NK-92 (cell line): Measurements from ENCODE around the gene FAT2.

Experiments
- DNase-seq: peaks from one replicate; lab custom pipeline; 2025; ENCODE audit not compliant: unreplicated experiment; lab: John Stamatoyannopoulos, UW

Gene FAT2

DNA sequence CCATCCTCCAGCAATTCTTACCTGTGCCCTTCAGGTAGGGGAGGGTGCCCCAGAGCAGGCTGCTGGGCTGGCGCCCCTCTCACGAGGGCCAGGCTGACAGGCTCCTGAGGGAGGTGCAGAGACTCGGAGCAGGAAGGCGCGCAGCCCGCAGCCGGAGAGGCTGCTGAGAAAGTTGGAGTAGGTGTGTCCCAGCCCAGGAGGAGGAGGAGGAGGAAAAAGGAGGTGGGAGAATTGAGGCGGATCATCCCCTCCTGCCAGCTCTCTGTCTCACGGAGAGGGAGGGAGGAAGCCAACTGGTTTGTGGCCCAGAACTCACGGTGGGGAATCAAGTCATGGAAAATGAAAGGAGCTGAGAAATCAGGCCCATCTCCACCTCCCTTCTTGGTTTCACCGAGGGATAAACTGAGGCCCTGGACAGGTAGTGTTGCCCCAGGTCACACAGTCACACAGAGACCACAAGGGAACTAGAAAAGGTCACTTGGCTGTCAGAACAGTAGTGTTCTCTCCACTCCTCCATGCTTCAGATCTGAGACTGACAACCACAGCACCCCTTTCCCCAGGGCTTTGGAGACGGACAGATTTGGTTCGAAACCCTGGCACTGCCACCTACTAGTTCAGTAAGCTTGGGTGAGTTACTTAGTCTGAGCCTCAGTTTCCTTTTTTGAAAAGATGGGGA, at the start of gene FAT2:
Gene FAT2 (minus strand): TSS at position 188 of the 676 bp plus-strand sequence. CDS start 22,400 bp downstream, outside the sequence.
- DNase-seq = no peak

GRCh38 chr5:151638619-151639018, 47.5 kb upstream of the FAT2 start:
- DNase-seq = no peak

- no peak for DNase-seq
These were observed 46.5 kb upstream of the FAT2 start for GRCh38 chr5:151637676-151638075.

- no peak for DNase-seq
These were observed 42.8 kb upstream of the FAT2 start for GRCh38 chr5:151633892-151634291.

DNA sequence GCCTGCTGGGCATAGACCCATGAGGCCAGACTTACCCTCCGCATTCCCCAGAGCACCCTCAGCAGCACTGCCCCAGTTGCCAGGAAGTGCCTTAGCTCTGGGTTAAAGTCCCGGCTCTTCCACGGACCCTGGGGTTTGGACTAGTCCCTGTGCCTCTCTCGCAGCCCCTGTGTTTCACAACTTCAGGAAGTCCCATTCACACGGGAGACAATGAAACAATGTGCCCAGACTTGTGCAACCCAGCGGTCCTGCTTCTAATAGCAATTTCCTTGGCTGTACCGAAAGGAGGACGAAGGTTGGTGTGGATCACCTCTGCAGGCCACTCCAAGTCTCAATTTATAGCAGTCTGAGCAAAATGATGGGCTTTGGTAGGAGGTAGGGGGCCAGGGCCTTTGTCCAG, 41.8 kb upstream of the FAT2 start:
- no peak for DNase-seq

- no peak for DNase-seq
These were observed 41.4 kb upstream of the FAT2 start for GRCh38 chr5:151632524-151632923.

DNA sequence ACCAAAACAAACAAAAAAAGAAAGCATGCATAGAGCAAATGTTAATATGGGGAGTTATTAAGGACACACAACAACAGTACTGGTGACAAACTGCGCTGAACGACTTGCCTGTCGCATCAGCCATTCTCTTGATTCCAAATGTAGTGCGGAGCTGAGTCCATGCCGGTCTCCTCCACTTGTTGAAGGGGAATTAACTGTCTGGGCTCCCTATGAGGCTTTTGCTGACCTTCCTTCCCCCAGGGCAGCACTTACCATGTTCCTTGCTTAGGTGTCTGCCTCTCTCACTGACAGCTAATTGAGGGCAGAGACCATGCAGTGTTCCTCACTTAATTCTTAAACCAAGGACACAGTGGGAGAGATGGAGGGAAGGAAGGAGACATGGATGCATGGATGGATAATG, 40.8 kb upstream of the FAT2 start:
- no peak for DNase-seq

GRCh38 chr5:151630088-151630487, 39.0 kb upstream of the FAT2 start:
- no peak for DNase-seq

DNA sequence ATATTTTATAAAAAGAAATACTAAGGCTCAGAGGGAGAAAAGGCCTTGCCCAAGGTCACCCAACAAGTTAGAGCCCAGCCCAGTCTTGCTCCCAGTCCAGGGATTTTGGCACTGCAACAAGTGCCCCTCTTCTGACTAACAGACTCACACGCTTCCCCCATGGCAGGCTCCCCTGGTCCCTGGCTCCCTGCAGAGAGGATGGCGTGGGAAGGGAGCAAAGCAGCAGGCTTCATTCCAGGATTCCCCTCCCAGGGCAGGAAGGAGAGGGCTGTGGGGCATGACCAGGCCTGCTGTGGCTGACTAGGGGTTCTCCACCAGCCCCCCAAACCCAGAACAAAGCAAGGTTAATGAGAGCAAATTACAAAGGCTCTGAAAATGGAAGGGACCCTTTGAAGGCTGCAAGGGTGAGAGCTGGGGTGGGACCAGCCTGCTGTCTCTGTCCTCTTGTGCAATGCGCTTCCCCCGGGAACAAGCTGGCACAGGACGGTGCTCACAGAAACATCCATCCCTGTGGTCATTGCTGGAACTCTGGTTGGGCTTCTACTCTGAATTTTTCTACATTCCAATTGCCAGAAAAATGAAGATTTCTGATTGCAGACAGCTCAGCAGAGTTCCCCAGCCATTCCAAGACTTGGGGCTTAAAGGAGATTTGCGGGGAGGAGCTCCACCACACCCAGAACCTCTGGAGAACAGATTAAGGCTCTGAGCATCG, 37.1 kb upstream of the FAT2 start:
- DNase-seq = no peak

GRCh38 chr5:151627650-151628049, 36.5 kb upstream of the FAT2 start:
- DNase-seq = no peak

DNA sequence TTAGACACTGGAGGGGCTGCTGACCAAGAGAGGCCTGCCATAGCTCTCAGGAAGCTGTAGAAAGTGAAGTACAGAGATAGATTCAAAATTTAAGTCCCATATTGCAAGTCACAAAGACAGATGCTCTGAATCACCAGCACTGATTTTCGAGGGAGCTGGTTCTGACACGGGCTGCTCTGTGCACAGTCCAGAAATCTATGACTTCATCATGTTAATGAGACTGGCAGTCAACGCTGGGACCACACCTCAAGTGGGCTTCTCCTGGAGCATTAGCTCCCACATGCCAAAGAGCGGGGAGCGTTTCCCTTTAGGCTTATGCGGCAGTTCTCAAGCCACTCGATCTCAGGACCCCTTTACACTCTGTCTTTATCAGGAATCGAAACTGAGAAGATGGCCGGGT, 34.2 kb upstream of the FAT2 start:
- DNase-seq = no peak

GRCh38 chr5:151624476-151624875, 33.3 kb upstream of the FAT2 start:
- no peak for DNase-seq

DNA sequence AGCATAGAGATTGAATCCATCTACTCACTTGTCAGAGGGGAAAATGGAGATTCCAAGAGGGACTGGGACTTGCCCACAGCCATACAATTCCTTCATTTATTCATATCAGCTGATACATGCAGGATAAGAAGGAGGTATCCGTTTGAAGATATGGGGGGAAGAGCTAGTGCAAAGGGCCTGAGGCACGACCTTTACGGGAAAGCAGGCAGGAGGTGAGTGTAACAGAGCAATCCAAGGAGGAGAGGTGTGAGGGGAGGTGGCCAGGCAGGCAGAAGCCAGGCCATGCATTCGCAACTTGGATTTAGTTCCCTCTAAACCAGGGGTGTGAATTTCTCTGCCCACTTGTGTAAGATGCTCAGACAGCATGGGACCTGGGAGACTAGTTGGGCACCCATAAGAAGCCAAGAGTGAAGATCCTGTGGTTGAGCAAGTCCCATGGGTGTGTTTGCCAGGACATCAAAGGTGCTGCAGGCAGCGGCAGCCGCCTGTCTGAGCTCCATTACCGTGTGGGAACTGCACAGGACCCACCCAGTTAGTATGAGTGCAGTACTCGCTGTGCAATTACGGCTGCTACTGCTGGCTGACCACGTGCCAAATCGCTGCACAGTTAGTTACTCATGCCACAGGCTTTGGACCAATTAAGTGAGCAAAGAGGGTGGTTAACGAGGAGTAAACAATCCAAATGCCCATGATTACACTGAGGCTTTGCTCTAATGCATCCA, 31.4 kb upstream of the FAT2 start:
- no peak for DNase-seq

GRCh38 chr5:151620461-151620840, 29.3 kb upstream of the FAT2 start:
- DNase-seq = no peak

DNA sequence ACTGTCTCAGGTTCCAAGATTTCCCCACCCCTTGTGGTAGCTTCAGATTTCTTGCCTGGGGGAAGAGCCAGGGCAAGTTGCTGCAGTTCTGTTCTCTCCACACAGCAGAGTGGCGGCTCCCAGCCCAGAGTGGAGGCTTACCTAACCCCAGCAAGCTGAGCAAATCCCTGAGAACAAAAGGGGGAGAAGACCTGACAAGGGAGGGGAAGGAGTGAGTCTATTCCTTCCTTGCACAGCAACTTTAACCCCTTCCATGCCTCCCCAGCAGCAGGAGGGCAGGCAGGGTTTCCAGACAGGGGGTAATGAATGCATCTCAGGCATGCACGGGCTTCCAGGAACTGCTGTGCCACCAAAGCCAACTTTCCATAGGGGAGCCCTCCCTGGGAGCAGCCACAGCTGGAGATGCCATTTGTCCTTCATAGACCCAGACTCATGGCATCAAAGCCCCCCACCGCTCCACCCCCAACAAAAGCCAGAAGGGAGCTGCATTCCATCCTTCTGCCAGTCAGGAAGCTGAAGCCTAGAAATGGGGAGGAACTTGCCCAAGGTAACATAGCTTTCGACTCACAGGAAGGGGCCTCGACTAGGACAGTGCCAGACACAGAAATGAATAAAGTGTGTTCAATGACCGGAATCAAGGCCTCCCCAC, 28.8 kb upstream of the FAT2 start:
- DNase-seq = no peak

- no peak for DNase-seq
These were observed 27.8 kb upstream of the FAT2 start for GRCh38 chr5:151618907-151619306.

- DNase-seq = no peak
These were observed 26.9 kb upstream of the FAT2 start for GRCh38 chr5:151617841-151618710.

DNA sequence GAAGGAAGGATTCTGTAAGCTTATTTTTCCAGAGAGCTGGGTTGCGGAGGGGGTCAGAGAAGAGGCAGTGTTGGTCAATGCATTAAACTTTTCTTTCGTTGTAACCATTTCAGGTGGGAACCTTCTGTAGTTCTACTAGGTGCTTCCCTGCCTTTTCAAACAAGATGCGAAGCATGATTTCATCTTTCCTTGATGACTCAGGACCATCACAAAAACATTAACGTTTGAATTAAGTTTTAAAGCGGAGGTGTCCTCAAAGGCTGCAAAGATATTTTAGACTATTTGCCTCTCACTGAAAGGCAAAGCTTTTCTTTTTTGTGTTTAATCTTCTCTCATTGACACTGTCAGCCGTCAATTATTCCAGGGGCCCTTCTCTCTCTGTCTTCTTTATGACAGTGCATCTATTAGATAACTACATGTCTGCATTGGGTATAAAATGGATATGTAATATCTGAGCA, 26.3 kb upstream of the FAT2 start:
- DNase-seq = no peak

DNA sequence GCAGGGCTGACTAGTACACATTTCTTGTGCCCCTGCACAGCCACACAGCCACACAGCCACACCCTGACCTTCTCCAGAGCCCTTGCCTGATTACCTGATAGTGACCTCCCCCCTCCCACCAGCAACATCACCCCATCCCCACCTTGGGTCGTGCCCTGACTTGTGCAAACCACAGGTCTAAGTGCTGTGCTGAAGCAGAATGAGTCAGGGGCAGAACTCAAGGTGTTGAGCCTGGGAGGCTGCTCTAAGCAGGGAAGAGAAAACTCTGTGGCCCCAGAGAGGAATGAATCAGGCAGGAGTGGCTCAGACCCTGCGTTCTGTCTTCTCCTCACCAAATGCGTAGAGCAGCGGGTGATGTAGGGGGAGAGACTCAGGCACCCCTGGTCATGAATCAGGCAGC, 24.3 kb upstream of the FAT2 start:
- DNase-seq = no peak

DNA sequence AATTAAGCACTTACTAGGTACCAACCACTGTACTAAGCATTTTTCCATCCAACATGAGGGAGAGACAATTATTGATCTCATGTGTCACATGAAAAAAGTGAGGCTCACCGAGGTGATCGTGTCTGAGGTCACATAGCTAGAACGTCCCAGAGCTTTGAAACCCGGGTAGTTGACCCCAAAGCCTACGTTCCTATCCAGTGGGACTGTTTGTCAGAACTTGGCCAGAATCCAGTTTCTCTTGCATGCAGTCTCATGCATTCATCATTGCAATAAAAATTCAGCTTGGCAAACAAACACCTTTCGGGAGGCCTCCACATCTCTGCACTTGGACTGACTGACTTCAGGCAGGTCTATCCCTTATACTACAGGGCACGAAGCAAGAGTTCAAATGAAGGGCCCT, 23.4 kb upstream of the FAT2 start:
- DNase-seq = no peak
